Gastrocnemius medialis (tissue), 4 donors: Measurements from ENCODE around the gene ITCH.
"Not testable (repeated sequence)": the region's sequence is repeated elsewhere in the genome, so short reads cannot be mapped to it uniquely, and the experiment has no call there.

Experiments
- CTCF ChIP-seq, 5 experiments: fragments of 450-650 bp in 3 of 5; fragments of 200-600 bp in 2 of 5; sonication (generic) in 2 of 5; IDR thresholded peaks in 4 of 5; conservative IDR thresholded peaks in 1 of 5; 1 replicate in 4 of 5; 2 replicates in 1 of 5; pipeline ENCODE4 v1.5.1; 2016 to 2019; ENCODE audit warnings: antibody characterized with exemption in 5 of 5, mild to moderate bottlenecking in 3 of 5, moderate library complexity in 3 of 5
- POLR2A ChIP-seq, 2 donors: fragments of 450-650 bp; IDR thresholded peaks; one replicate each; pipeline ENCODE4 v1.6.1; 2017; ENCODE audit warnings: antibody characterized with exemption in 2 of 2, mild to moderate bottlenecking in 2 of 2, moderate library complexity in 2 of 2

DNA sequence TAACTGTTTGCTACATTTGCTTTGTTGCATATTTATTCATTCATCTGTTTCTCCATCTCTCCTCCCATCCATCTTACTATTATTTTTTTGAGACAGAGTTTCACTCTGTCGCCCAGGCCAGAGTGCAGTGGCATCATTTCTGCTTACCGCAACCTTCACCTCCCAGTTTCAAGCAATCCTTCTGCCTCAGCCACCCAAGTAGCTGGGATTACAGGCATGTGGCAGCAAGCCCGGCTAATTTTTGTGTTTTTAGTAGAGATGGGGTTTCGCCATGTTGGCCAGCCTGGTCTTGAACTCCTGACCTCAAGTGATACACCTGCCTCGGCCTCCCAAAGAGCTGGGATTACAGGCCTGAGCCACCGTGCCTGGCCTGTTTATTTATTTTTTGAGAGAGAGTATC lies 9.6 kb upstream of the ITCH start:
- not testable (repeated sequence) for TF ChIP-seq CTCF (IDR thresholded peaks at IDR 0.05 in 4 of 5, conservative IDR thresholded peaks at IDR 0.05 in 1 of 5); POLR2A (IDR thresholded peaks at IDR 0.05)
